ENCODE measurements around the gene RPS6KA5.

RPS6KA5 gene

GRCh38 chr14:90848944-90849731 is 211.3 kb downstream of the RPS6KA5 start:
- no peaks in the 10 kb centered on the region for H3K4me1 ChIP-seq (ENCODE audit: low read length)
- H3K79me2 ChIP-seq (ENCODE audit: low read length): no peaks in the 10 kb centered on the region
- H2AFZ ChIP-seq (ENCODE audit: low read length): no peak overlapping the region
- no peak overlapping the region for H3K9ac ChIP-seq (ENCODE audit: low read length)
- no peaks in the 10 kb centered on the region for H3F3A ChIP-seq (ENCODE audit: insufficient read depth, low read length)
- H3K9me3 ChIP-seq (replicated peaks; ENCODE audit: insufficient read depth, low read length): no peaks in the 10 kb centered on the region
- TF ChIP-seq EZH2 (optimal IDR thresholded peaks at IDR 0.05; ENCODE audit: low read depth, low read length) (no peak), CTCF (IDR thresholded peaks at IDR 0.05; ENCODE audit: low read length) (no peak), EZH2phosphoT487 (IDR thresholded peaks at IDR 0.05; ENCODE audit: low read length) (no peak)
- H3K4me3 ChIP-seq (ENCODE audit: low read length): no peak overlapping the region
- DNase-seq: no peak
- H3K4me2 ChIP-seq (ENCODE audit: low read depth, low read length): no peak overlapping the region
- no peaks in the 10 kb centered on the region for H4K20me1 ChIP-seq (ENCODE audit: insufficient read depth, low read length)
- H3K9me2 ChIP-seq (replicated peaks; ENCODE audit: insufficient read depth, low read length): no peaks in the 10 kb centered on the region
- no peaks in the 10 kb centered on the region for H3K27me3 ChIP-seq (replicated peaks; ENCODE audit: insufficient read depth, low read length)
- H3K36me3 ChIP-seq (replicated peaks; ENCODE audit: insufficient read depth, low read length): no peaks in the 10 kb centered on the region
- H3K27ac ChIP-seq (ENCODE audit: low read length): no peak overlapping the region

GRCh38 chr14:90846511-90846910 is 213.9 kb downstream of the RPS6KA5 start:
- no peak for DNase-seq
- Histone ChIP-seq H3K27ac (ENCODE audit: low read length) (no peak overlapping the region), H3F3A (ENCODE audit: insufficient read depth, low read length) (no peaks in the 10 kb centered on the region), H2AFZ (ENCODE audit: low read length) (no peak overlapping the region), H3K9me2 (replicated peaks; ENCODE audit: insufficient read depth, low read length) (no peaks in the 10 kb centered on the region), H3K9ac (ENCODE audit: low read length) (no peak overlapping the region), H3K4me3 (ENCODE audit: low read length) (no peak overlapping the region), H3K4me2 (ENCODE audit: low read depth, low read length) (no peak overlapping the region), H3K27me3 (replicated peaks; ENCODE audit: insufficient read depth, low read length) (no peaks in the 10 kb centered on the region), H3K79me2 (ENCODE audit: low read length) (no peaks in the 10 kb centered on the region), H3K9me3 (replicated peaks; ENCODE audit: insufficient read depth, low read length) (no peaks in the 10 kb centered on the region), H3K36me3 (replicated peaks; ENCODE audit: insufficient read depth, low read length) (no peaks in the 10 kb centered on the region), H3K4me1 (ENCODE audit: low read length) (no peaks in the 10 kb centered on the region), H4K20me1 (ENCODE audit: insufficient read depth, low read length) (no peaks in the 10 kb centered on the region)
- no peak for TF ChIP-seq CTCF (IDR thresholded peaks at IDR 0.05; ENCODE audit: low read length)
- no peak for TF ChIP-seq EZH2phosphoT487 (IDR thresholded peaks at IDR 0.05; ENCODE audit: low read length)
- TF ChIP-seq EZH2 (optimal IDR thresholded peaks at IDR 0.05; ENCODE audit: low read depth, low read length): no peak

- no peaks in the 10 kb centered on the region for H3K4me1 ChIP-seq (ENCODE audit: low read length)
- no peak overlapping the region for H3K4me2 ChIP-seq (ENCODE audit: low read depth, low read length)
- H3F3A ChIP-seq (ENCODE audit: insufficient read depth, low read length): no peaks in the 10 kb centered on the region
- H2AFZ ChIP-seq (ENCODE audit: low read length): no peak overlapping the region
- H3K9me3 ChIP-seq (replicated peaks; ENCODE audit: insufficient read depth, low read length): no peaks in the 10 kb centered on the region
- no peaks in the 10 kb centered on the region for H3K9me2 ChIP-seq (replicated peaks; ENCODE audit: insufficient read depth, low read length)
- H3K27ac ChIP-seq (ENCODE audit: low read length): no peak overlapping the region
- no peak overlapping the region for H3K9ac ChIP-seq (ENCODE audit: low read length)
- DNase-seq: no peak
- H3K4me3 ChIP-seq (ENCODE audit: low read length): no peak overlapping the region
- TF ChIP-seq CTCF (IDR thresholded peaks at IDR 0.05; ENCODE audit: low read length) (no peak), EZH2 (optimal IDR thresholded peaks at IDR 0.05; ENCODE audit: low read depth, low read length) (no peak), EZH2phosphoT487 (IDR thresholded peaks at IDR 0.05; ENCODE audit: low read length) (no peak)
- H3K79me2 ChIP-seq (ENCODE audit: low read length): no peaks in the 10 kb centered on the region
- no peaks in the 10 kb centered on the region for H4K20me1 ChIP-seq (ENCODE audit: insufficient read depth, low read length)
- no peaks in the 10 kb centered on the region for H3K36me3 ChIP-seq (replicated peaks; ENCODE audit: insufficient read depth, low read length)
- H3K27me3 ChIP-seq (replicated peaks; ENCODE audit: insufficient read depth, low read length): no peaks in the 10 kb centered on the region
Observed at GRCh38 chr14:90844321-90844720, 216.1 kb downstream of the RPS6KA5 start.
